Loucy (cell line): ENCODE results near the gene RPTOR.

Source experiments
- EZH2phosphoT487 ChIP-seq: fragments of 200-600 bp; IDR thresholded peaks from 2 replicates; pipeline ENCODE4 v1.6.1; 2018; ENCODE audit warnings: antibody characterized with exemption, mild to moderate bottlenecking, moderate library complexity, borderline replicate concordance
- TF ChIP-seq, protein P1 (sequence below): fragments of 200-600 bp; sonication (generic); conservative IDR thresholded peaks from 2 replicates; pipeline ENCODE4 v1.5.1; 2014; ENCODE audit warnings: mild to moderate bottlenecking, antibody characterized with exemption, low read length

DNA sequence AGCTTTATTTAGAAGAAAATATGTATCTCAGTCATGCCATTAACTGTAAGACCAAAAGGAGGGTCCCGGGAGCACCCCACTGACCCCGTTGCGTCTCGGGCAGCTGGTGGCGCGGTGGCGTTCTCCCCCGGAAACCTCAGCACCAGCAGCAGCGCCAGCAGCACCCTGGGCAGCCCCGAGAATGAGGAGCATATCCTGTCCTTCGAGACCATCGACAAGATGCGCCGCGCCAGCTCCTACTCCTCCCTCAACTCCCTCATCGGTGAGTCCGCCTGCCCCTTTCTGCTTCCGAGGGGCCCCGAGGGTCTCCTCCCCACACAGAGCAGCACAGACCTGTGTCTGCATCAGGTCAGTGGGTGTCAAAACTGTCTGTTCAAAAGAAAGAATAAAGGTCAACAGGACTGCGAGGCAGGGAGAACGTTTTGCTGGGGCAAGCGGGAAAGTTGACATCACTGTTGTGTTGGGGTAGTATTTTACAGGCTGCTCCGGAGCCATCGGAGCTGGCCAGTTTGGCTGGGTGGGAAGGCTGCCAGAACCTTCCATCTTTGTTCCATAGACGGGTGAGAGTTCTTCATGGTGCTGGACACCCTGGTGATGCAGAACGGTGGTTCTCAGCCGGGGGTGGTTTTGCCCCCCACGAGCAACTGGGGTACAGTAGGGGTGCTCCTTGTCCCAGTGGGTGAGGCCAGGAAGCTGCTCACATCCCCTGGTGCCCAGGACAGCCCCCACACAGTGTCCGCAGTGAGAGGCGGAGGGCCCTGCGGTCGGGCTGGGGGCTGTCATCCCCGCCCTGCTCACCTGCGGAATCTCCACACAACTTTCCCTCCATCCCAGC is 349.2 kb downstream of the RPTOR start:
- TF ChIP-seq, protein P1, sequence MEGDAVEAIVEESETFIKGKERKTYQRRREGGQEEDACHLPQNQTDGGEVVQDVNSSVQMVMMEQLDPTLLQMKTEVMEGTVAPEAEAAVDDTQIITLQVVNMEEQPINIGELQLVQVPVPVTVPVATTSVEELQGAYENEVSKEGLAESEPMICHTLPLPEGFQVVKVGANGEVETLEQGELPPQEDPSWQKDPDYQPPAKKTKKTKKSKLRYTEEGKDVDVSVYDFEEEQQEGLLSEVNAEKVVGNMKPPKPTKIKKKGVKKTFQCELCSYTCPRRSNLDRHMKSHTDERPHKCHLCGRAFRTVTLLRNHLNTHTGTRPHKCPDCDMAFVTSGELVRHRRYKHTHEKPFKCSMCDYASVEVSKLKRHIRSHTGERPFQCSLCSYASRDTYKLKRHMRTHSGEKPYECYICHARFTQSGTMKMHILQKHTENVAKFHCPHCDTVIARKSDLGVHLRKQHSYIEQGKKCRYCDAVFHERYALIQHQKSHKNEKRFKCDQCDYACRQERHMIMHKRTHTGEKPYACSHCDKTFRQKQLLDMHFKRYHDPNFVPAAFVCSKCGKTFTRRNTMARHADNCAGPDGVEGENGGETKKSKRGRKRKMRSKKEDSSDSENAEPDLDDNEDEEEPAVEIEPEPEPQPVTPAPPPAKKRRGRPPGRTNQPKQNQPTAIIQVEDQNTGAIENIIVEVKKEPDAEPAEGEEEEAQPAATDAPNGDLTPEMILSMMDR, result no peak
- TF ChIP-seq EZH2phosphoT487, result no peak
